ENCODE measurements around the gene ITGB5. TPM values are rescaled to one million over a fixed set of nuclear protein-coding genes. Genes with fewer than 3 reads are reported as not detected.

Gene ITGB5
- total RNA-seq, 1 donor, result 308 TPM

DNA sequence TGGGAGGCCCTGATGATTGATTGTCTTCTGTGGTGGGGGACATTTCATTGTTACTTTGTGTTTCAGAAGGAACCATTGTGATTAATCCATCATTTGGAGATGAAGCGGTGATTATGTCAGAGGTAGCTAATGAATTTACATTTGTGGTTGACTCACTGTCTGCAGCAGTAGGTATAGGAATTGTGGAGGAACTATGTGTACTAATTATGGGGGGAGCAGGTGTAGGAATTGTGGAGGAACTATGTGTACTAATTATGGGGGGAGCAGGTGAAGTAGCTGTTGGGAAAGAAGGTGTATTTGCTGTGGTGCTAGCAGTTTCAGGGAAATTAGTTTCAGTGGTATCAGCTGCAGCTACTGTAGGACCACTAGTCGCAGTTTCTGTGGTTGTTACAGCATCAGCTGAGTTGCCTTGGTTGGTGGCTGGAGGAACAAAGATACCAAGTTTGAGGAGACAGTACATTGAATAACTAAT lies 40.4 kb upstream of the ITGB5 start:
- no peak overlapping the region for H3K4me3 ChIP-seq (ENCODE audit: low read depth, low read length)
- DNase-seq (ENCODE audit: low read depth), result no peak
- TF ChIP-seq CTCF (IDR thresholded peaks at IDR 0.05; ENCODE audit: insufficient read depth, low read length), result no peak

- no peak for TF ChIP-seq CTCF (IDR thresholded peaks at IDR 0.05; ENCODE audit: insufficient read depth, low read length)
- DNase-seq (ENCODE audit: low read depth), result no peak
- no peak overlapping the region for H3K4me3 ChIP-seq (ENCODE audit: low read depth, low read length)
Observed at GRCh38 chr3:124926426-124927101, 39.4 kb upstream of the ITGB5 start.

- TF ChIP-seq CTCF (IDR thresholded peaks at IDR 0.05; ENCODE audit: insufficient read depth, low read length), result no peak
- no peak overlapping the region for H3K4me3 ChIP-seq (ENCODE audit: low read depth, low read length)
- no peak for DNase-seq (ENCODE audit: low read depth)
Observed at GRCh38 chr3:124924741-124925140, 37.6 kb upstream of the ITGB5 start.

- DNase-seq (ENCODE audit: low read depth), result peak; percentile 36
- no peak overlapping the region for H3K4me3 ChIP-seq (ENCODE audit: low read depth, low read length)
- peak; percentile 39 for TF ChIP-seq CTCF (IDR thresholded peaks at IDR 0.05; ENCODE audit: insufficient read depth, low read length)
Observed at GRCh38 chr3:124923833-124924232, 36.7 kb upstream of the ITGB5 start.

DNA sequence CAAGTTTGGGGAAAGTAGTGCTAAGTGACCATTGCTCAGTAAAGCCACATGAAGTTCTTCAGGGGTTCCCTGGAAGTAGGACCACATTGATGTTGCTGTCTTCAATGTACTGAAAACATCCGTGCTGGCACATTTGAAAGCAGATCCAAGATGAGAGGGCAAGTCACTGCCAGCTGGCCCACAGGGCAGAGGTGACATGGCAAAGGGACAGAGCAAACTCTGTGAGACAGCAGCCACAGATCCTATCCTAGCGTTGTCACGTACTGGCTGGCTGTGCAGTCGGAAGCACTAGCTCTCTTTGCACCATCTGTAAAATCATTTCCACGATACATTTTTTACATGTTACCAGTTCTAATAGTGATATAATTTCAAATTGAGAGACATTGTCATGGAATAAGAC lies 33.6 kb upstream of the ITGB5 start:
- TF ChIP-seq CTCF (IDR thresholded peaks at IDR 0.05; ENCODE audit: insufficient read depth, low read length), result no peak
- no peak overlapping the region for H3K4me3 ChIP-seq (ENCODE audit: low read depth, low read length)
- no peak for DNase-seq (ENCODE audit: low read depth)

DNA sequence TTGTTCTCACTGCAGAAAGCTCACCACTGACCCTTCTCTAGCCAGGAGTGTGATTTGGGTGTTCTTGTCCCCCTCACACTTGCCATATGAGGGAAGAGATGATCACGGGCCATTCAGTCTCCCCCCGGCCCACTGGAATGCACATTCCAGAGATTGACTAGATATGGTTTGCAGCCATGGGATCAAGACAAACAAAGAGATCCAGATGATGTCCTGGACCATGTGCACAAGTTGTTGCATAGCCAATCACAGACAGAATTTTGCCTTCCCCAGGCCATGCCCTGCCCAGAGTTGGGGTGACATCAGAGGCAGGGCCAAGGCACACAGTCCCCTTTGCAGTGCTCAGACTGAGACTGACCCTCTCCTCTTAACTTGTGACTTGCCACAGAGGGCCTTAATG lies 32.6 kb upstream of the ITGB5 start:
- DNase-seq (ENCODE audit: low read depth), result no peak

More for the DNA sequence above, 32.6 kb upstream of the ITGB5 start:
- TF ChIP-seq CTCF (IDR thresholded peaks at IDR 0.05; ENCODE audit: insufficient read depth, low read length), result no peak
- H3K4me3 ChIP-seq (ENCODE audit: low read depth, low read length), result no peak overlapping the region
